Spleen (tissue), 7 donors: ENCODE measurements around the gene SERPINA1.

Source experiments
- CTCF ChIP-seq, 11 experiments: fragments of 200-600 bp in 7 of 11; fragments of 450-650 bp in 4 of 11; sonication (generic) in 4 of 11; IDR thresholded peaks in 8 of 11; conservative IDR thresholded peaks in 3 of 11; 1 replicate in 7 of 11; 2 replicates in 4 of 11; pipeline versions ENCODE4 v1.4.0 to v1.8.0; 2016 to 2021; ENCODE audit warnings: antibody characterized with exemption in 11 of 11, inconsistent platforms in 4 of 11, mild to moderate bottlenecking in 1 of 11
- POLR2A ChIP-seq, 3 donors: fragments of 450-650 bp; IDR thresholded peaks; one replicate each; pipeline ENCODE4 v1.5.1; 2017; ENCODE audit warnings: antibody characterized with exemption in 3 of 3, mild to moderate bottlenecking in 1 of 3
- POLR2AphosphoS5 ChIP-seq, 3 donors: sonication (generic); formaldehyde crosslinking; IDR thresholded peaks; one replicate each; pipeline ENCODE4 v1.5.1; 2017; ENCODE audit warnings: antibody characterized with exemption in 3 of 3
- donor health status: DM: no; HTN: no; CAD: no; lungs with moderate emphysema.
- donor health status: DM: no; HTN: no; CAD: no.
- donor health status: DM: no; HTN: no; CAD: no.

DNA sequence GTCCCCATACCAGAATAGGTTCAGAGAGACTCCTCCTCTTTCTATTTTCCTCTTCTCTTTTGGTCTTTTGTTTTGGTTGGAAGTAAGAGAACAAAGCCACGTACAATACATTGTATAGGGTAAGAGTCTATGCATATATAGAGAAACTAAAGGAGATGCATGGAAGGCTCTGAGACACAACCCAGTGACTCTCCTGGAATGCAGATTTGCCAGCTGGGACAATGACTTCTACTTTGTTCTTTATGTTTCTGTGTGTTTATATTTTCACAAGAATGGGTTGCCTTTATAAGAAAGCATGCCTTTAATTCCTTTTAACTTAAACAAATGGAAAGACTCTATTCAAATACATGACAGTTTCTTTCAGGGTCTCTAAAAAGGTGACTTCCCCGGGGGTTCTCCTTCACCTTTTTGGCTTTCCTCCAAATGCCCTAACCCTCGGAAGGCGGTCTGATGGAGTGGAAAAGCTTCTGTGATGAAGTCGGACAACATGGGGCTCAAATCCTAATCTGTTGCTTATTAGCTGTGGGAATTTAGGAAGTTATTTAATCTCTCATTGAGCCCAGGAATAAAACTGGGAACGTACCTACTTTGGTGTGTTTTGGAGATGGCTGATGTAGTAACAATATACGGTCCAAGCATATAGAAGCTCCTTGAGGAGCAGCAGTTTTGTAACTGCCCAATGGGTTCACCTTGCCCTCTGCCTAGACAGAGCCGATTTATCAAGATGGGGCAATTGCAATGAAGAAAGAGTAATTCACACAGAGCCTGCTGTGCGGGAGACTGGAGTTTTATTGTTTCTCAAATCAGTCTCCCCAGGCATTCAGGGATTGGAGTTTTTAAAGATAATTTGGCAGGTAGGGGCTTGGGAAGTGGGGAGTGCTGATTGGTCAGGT, 9.1 kb upstream of the SERPINA1 start:
- no peak for TF ChIP-seq POLR2A (IDR thresholded peaks at IDR 0.05)
- no peak for TF ChIP-seq CTCF (IDR thresholded peaks at IDR 0.05 in 8 of 11, conservative IDR thresholded peaks at IDR 0.05 in 3 of 11)
- TF ChIP-seq POLR2AphosphoS5 (IDR thresholded peaks at IDR 0.05), result no peak
